ENCODE results near the gene RPTOR.

- TF ChIP-seq CTCF (conservative IDR thresholded peaks at IDR 0.05; ENCODE audit: low read depth, low read length) (no peak), EZH2 (IDR thresholded peaks at IDR 0.05; ENCODE audit: low read length, unreplicated experiment) (no peak)
Measured at GRCh38 chr17:80761110-80761871, 216.7 kb downstream of the RPTOR start.
